ENCODE data around the gene ZBTB7C. TPM values are rescaled to one million over a fixed set of nuclear protein-coding genes. Genes with fewer than 3 reads are reported as not detected.

The ZBTB7C gene
- polyA plus RNA-seq, 2 of the 4 experiments (the other 2 are of a cell fraction) = 0.10 to 0.12 TPM

DNA sequence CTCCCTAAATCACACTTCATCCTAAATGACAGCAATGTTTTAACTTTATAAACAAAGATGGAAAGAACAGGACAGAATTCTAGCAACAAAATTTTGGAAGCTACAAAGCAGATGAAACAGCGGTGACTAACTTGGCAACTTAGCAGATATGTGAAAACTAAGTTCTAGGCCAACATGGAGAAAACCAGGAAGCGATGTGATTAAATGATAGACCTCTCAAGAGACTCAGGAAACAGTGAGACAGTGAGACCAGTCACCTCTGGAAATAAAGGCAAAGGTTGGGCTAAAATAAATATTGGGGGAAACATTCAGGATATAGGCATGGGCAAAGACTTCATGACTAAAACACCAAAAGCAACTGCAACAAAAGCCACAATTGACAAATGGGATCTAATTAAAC is 24.4 kb upstream of the ZBTB7C start:
- 55% methylated on average over 2 of the region's 2 CpGs for WGBS (ENCODE audit: missing lambda C conversion rate)
- FAIRE-seq = no peak
- H3K27ac ChIP-seq = no peak overlapping the region

DNA sequence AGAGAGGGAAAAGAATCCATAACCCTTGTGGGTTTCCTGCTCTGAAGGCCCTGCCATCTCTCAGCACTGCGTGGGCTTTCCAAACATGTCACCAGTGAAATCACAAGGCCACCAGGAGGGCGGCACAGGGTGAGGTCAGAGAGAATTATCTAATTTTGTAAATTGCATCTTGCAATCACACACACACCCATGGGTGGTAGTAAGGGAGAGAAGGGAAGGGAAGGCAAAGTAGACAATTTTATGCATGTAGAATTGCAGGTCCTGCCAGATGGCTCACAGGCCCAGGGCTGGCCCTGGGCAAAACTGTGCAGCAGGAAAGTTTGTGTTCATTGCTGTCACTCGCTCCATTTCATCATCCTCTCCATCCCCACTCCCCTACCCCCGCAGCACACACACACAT is 21.0 kb upstream of the ZBTB7C start:
- POLR2A ChIA-PET = no interaction called here
- no peaks in the 10 kb centered on the region for H3K9me3 ChIP-seq
- H3K27ac ChIP-seq = no peak overlapping the region
- H3K4me3 ChIP-seq = no peak overlapping the region
- no peak overlapping the region for H3K4me2 ChIP-seq
- CTCF ChIA-PET = no interaction called here
- WGBS (ENCODE audit: missing lambda C conversion rate) = 61% methylated on average over 4 of the region's 4 CpGs
- FAIRE-seq (no peak), DNase-seq (ENCODE audit: low read depth in 1 of 2, low spot score in 1 of 2) (no peak), ATAC-seq (no peak)
- H3K4me1 ChIP-seq = no peaks in the 10 kb centered on the region
- TF ChIP-seq PHF8 (IDR thresholded peaks at IDR 0.05; ENCODE audit: borderline replicate concordance, low read depth) = no peak
- TF ChIP-seq FOXS1 (CRISPR knock-in tag; IDR thresholded peaks at IDR 0.05) = no peak
- no peak for TF ChIP-seq HOXA7 (CRISPR knock-in tag; IDR thresholded peaks at IDR 0.05)
- no peak for TF ChIP-seq FOSB (CRISPR knock-in tag; IDR thresholded peaks at IDR 0.05)
- TF ChIP-seq FOSL2 (IDR thresholded peaks at IDR 0.05) = no peak
- TF ChIP-seq FOSL2 (CRISPR knock-in tag; IDR thresholded peaks at IDR 0.05) = no peak
- TF ChIP-seq, protein P1, sequence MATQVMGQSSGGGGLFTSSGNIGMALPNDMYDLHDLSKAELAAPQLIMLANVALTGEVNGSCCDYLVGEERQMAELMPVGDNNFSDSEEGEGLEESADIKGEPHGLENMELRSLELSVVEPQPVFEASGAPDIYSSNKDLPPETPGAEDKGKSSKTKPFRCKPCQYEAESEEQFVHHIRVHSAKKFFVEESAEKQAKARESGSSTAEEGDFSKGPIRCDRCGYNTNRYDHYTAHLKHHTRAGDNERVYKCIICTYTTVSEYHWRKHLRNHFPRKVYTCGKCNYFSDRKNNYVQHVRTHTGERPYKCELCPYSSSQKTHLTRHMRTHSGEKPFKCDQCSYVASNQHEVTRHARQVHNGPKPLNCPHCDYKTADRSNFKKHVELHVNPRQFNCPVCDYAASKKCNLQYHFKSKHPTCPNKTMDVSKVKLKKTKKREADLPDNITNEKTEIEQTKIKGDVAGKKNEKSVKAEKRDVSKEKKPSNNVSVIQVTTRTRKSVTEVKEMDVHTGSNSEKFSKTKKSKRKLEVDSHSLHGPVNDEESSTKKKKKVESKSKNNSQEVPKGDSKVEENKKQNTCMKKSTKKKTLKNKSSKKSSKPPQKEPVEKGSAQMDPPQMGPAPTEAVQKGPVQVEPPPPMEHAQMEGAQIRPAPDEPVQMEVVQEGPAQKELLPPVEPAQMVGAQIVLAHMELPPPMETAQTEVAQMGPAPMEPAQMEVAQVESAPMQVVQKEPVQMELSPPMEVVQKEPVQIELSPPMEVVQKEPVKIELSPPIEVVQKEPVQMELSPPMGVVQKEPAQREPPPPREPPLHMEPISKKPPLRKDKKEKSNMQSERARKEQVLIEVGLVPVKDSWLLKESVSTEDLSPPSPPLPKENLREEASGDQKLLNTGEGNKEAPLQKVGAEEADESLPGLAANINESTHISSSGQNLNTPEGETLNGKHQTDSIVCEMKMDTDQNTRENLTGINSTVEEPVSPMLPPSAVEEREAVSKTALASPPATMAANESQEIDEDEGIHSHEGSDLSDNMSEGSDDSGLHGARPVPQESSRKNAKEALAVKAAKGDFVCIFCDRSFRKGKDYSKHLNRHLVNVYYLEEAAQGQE (IDR thresholded peaks at IDR 0.05) = no peak
- TF ChIP-seq RFX5 (IDR thresholded peaks at IDR 0.05) = no peak
- TF ChIP-seq, protein P2, sequence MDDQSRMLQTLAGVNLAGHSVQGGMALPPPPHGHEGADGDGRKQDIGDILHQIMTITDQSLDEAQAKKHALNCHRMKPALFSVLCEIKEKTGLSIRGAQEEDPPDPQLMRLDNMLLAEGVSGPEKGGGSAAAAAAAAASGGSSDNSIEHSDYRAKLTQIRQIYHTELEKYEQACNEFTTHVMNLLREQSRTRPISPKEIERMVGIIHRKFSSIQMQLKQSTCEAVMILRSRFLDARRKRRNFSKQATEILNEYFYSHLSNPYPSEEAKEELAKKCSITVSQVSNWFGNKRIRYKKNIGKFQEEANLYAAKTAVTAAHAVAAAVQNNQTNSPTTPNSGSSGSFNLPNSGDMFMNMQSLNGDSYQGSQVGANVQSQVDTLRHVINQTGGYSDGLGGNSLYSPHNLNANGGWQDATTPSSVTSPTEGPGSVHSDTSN (IDR thresholded peaks at IDR 0.05) = no peak
- no peak for TF ChIP-seq CBX2 (IDR thresholded peaks at IDR 0.05; ENCODE audit: borderline replicate concordance, low read depth)
- TF ChIP-seq, protein P3, sequence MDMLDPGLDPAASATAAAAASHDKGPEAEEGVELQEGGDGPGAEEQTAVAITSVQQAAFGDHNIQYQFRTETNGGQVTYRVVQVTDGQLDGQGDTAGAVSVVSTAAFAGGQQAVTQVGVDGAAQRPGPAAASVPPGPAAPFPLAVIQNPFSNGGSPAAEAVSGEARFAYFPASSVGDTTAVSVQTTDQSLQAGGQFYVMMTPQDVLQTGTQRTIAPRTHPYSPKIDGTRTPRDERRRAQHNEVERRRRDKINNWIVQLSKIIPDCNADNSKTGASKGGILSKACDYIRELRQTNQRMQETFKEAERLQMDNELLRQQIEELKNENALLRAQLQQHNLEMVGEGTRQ (IDR thresholded peaks at IDR 0.05) = no peak
- no peak for TF ChIP-seq JUNB (IDR thresholded peaks at IDR 0.05)

More for the DNA sequence above, 24.4 kb upstream of the ZBTB7C start:
- ChIA-PET CTCF (no interaction called here), POLR2A (interaction anchor here (0.6 kb wide), 1 partner anchor 1052 kb away, joined by 3 read pairs; no protein-coding TSS in a partner anchor)
- no peak overlapping the region for H3K4me3 ChIP-seq
- no peak for DNase-seq (ENCODE audit: low read depth in 1 of 2, low spot score in 1 of 2)
- H3K9me3 ChIP-seq = no peaks in the 10 kb centered on the region
- TF ChIP-seq RFX5 (IDR thresholded peaks at IDR 0.05) = no peak
- TF ChIP-seq, protein P3 (IDR thresholded peaks at IDR 0.05) = no peak
- TF ChIP-seq, protein P1 (IDR thresholded peaks at IDR 0.05) = no peak
- no peak for TF ChIP-seq MAZ (IDR thresholded peaks at IDR 0.05; ENCODE audit: borderline replicate concordance, low read depth, low read length)
- TF ChIP-seq RARB (CRISPR knock-in tag; IDR thresholded peaks at IDR 0.05) = no peak
- no peak for TF ChIP-seq NPAS2 (CRISPR knock-in tag; IDR thresholded peaks at IDR 0.05; ENCODE audit: borderline replicate concordance)
- TF ChIP-seq, protein P2 (IDR thresholded peaks at IDR 0.05) = no peak
- TF ChIP-seq PHF8 (IDR thresholded peaks at IDR 0.05; ENCODE audit: borderline replicate concordance, low read depth) = no peak
- TF ChIP-seq, protein P4, sequence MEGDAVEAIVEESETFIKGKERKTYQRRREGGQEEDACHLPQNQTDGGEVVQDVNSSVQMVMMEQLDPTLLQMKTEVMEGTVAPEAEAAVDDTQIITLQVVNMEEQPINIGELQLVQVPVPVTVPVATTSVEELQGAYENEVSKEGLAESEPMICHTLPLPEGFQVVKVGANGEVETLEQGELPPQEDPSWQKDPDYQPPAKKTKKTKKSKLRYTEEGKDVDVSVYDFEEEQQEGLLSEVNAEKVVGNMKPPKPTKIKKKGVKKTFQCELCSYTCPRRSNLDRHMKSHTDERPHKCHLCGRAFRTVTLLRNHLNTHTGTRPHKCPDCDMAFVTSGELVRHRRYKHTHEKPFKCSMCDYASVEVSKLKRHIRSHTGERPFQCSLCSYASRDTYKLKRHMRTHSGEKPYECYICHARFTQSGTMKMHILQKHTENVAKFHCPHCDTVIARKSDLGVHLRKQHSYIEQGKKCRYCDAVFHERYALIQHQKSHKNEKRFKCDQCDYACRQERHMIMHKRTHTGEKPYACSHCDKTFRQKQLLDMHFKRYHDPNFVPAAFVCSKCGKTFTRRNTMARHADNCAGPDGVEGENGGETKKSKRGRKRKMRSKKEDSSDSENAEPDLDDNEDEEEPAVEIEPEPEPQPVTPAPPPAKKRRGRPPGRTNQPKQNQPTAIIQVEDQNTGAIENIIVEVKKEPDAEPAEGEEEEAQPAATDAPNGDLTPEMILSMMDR (IDR thresholded peaks at IDR 0.05) = no peak
- no peaks in the 10 kb centered on the region for H3K4me1 ChIP-seq
- ATAC-seq = no peak
- H3K4me2 ChIP-seq = no peak overlapping the region

Measured in A549 (cell line).